ENCODE results near the gene DNMT3A. TPM values are rescaled to one million over a fixed set of nuclear protein-coding genes. Genes with fewer than 3 reads are reported as not detected.
A peak's percentile ranks its signal among the peaks of the same experiment; 100 is the strongest.

The DNMT3A gene
- total RNA-seq, 1 donor from 2014 or later: 8.3 TPM

GRCh38 chr2:25262288-25262687 is 79.4 kb downstream of the DNMT3A start:
- no peak for ATAC-seq
- no peak for DNase-seq (ENCODE audit: low spot score)

GRCh38 chr2:25259737-25260124 is 82.0 kb downstream of the DNMT3A start:
- no peak for DNase-seq (ENCODE audit: low spot score)
- ATAC-seq: no peak

DNA sequence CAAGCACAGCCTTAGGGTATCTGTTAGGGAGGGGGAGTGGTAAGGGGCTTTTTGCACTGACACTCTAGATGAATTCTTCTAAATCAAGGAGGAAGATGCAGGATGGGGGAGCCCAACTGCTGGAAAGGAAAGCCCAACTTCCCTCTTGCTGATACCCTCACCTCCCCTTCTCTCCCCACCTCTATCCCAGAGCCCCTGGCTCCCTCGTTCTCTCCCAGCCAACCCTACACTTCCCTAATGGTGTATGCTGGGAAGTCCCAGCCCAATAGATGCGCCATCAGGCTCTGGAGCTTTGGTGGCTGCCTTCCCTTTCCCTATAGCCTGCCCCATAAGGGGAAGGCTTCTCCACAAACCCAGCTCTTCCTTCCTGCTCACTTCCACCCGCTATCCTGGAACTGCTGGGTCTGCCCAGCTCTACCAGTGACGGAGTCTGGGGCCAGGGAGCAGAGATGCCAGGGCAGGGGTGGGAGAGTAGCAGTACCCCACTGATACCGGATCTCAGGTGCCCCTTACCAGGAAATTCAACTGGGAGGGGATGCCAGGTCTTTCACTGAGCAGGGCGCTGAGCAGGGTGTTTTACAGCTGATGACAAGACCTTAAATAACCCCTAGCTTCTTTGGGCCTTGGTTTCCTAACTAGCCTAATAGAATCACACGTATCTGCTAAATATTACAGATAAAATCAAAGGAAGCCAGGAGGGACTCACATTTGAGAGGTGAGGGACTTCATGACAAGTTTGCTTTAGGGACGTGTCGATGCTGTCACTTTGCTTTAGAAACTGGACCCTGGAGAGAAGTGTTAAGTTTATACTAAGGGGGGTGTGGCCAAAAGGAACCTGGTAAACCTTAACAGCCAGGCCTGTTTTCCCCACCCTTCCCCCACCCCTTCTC is 82.6 kb downstream of the DNMT3A start:
- no peak for ATAC-seq
- DNase-seq (ENCODE audit: low spot score): no peak

DNA sequence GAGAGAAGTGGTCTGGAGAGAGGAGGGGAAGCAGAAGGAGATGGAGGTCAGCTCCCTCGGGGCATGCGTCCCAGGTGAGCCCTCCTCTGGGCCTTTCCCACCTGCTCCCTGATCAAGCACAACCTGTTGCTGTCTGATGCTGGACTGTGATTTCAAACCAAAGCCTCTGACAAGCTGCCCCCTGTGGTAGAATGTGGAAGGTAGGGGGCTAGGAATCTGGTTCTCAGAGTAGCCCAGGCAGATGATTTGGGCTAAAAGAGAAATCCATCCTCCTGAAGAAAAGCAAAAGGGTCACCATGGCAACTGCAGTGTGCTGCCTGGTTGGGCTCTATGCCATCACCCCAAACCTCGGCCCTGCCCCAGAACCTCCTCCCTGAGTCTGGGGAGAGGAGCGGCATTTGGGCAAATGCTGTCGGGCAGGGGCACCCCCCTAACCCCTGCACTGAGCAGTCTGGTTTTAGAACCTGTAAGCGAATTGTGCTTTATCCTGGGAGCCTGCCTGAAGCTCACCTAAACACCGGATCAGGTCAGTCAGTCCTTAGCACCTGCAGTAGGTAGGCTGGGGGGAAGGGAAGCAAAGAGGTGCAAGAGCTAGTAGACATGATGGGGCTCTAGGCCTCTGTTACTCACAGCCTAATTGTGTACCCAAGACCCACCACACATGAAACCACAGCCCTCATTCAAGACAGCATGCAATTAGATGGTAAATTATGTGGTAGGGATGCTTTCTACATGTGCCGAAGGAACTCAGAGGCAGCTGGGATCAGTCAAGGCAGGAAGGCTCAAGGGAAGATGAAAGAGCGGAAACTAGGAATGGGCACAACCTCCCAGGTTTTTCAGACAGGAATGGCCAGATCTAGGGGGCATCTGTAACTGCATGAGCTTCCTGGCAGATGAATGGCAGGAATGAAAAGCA is 83.5 kb downstream of the DNMT3A start:
- no peak for ATAC-seq
- no peak for DNase-seq (ENCODE audit: low spot score)

DNA sequence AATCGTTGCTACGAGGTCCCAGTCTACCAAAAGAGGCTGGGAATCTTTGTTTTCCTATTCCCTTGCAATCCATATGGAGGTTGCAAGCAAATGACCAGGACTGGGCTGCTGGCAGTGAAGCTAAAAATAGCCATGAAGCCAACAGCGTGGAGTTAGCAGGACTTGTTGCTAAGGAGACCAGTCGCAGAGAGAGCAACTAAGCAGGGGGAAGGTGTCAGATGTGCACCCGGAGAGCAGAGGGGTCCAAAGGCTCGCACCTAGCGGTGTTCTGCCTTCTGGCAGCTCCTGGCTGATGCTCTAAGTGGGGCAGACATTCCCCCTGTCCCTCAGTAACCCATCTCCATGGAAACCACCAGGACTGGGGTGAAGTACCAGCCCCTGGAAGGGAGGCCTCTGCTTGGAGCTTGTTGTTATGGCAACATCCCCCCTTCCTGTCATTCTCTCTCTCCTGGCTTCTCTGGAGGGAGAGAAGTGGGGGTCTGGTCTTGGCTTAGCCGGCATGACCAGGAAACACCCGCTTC is 84.6 kb downstream of the DNMT3A start:
- no peak for DNase-seq (ENCODE audit: low spot score)
- no peak for ATAC-seq

GRCh38 chr2:25256488-25256875 is 85.2 kb downstream of the DNMT3A start:
- DNase-seq (ENCODE audit: low spot score) (no peak), ATAC-seq (no peak)

DNA sequence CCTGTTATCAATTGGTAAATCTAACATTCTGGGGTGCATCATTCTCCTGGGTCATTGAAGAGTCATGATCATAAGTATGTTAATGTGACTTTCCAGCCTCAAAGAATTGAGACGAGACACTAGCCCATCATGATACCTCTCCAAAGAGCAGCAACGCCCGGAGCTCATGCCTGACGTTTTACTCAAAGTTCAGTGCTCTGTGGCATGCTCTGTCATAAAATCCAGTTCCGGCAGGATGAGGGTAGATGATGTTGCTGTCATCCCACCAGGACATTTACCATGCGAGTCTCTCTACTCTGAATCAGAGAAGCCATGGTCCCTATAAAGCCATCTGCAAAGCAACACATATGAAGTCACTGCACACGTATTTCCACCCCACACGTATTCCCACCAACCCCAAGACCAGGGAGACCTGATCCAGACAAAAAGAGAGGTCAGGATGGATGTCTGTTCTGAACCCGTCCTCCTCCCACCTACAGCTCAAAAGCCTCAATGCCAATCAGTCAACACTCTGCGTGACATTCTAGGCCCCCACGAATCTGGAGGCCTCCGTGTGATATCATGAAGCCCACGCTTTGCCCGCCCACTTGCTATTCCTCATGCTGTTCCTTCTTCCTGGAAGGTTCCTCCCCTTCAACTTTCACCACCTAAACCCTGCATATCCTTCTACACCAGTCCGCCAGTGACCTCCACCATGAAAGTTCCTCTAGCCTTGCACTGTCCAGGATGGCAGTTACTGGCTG is 85.8 kb downstream of the DNMT3A start:
- DNase-seq (ENCODE audit: low spot score): no peak
- ATAC-seq: no peak

DNA sequence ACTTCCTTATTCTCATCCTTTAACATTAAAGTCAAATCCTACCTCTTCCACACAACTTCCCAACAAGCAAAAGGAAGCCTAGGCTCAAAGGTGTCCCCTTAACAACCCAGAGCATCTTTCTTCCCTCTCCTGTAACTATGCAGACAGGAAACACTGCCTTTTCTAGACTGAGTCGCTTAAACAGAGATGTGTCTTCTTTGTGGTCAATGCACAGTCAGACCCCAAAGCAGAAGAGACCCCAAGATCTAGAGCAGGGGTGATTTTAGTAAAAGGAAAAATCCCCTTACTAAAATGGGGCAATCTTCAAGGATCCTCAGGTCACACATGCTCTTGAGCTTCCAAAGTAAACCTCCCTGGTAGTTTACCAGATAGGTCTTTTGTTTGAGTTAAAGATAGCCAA is 86.8 kb downstream of the DNMT3A start:
- no peak for DNase-seq (ENCODE audit: low spot score)
- ATAC-seq: no peak

DNA sequence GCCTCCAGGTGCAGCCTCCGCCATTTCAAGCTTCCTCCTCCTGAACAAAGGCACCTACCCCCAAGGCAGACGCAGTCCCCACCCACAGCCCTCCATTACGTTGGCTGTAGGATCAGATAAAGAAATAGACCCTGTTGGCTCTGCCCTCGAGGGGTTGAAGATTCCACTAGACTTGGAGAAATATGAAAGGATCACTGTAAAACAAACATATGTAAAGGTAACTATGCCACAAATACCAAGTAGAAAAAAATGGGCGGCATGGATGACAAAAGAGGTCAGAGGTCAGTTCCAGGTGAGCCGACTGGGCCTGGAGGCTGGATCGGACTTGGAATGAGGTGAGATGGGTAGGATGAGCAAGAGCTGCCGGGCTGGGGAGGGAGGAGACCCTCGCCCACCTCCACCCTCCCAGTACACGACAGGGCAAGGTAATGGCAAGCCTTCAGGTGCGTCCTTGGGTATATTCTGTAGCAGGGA is 88.5 kb downstream of the DNMT3A start:
- no peak for DNase-seq (ENCODE audit: low spot score)

GRCh38 chr2:25252291-25253152 is 89.2 kb downstream of the DNMT3A start:
- peak; percentile 64 for DNase-seq (ENCODE audit: low spot score)
- peak; percentile 70 for ATAC-seq

More for the DNA sequence above, 88.5 kb downstream of the DNMT3A start:
- ATAC-seq: no peak

GRCh38 chr2:25251422-25252273 is 90.1 kb downstream of the DNMT3A start:
- ATAC-seq: peak; percentile 57
- peak; percentile 58 for DNase-seq (ENCODE audit: low spot score)

DNA sequence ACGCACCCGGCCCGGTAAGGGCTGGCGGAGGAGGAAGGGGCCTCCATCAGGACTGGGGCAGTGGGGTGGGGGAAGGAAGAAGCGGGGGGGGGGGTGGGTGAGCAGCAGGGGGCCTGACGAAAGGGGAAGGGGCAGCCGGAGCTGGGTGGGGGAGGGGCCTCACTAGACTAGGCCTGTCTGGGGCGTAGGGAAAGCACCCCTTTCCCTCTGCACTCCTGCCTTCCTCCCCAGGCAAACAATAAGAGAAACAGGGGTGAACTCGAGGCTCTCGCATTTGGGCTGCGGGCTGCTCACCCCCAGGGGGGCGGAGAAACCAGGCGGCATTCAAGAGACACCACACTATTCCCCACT is 90.7 kb downstream of the DNMT3A start:
- ATAC-seq (no peak), DNase-seq (ENCODE audit: low spot score) (no peak)

DNA sequence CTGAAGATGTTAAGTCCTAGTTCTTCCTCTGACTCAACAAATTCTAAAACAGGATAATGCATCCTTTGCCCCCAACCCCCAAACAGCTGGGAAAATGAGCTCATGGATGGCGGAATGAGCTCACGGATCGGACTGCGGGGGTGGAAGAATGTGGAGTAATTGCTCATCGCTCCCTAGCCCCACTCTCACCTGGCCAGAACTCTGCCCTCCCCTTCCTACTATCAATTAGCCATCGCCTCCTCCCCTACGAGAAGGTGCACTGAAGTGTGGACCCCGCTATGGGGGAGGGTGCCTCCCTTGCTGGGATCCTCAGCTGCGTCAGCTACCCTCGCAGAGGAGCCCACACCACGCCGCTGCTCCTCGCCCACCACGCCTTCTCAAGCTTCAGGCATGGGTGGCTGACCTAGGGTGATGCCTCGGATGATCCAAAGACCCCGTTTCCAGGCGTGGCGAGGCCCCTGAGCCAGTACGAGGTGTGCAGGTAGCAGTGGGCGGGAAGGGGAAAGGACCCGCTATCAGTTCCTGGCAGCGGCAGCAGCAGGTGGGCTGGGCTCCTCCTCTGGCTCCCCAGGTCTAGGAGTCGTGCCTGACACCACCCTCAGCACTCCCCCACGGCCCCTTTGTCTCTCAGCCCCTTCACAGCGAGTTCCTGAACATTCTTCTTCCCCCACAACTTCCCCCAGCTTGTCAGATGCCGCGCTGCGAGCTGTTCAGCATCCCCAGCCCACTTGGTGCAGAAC is 91.2 kb downstream of the DNMT3A start:
- ATAC-seq: no peak
- DNase-seq (ENCODE audit: low spot score): no peak

DNA sequence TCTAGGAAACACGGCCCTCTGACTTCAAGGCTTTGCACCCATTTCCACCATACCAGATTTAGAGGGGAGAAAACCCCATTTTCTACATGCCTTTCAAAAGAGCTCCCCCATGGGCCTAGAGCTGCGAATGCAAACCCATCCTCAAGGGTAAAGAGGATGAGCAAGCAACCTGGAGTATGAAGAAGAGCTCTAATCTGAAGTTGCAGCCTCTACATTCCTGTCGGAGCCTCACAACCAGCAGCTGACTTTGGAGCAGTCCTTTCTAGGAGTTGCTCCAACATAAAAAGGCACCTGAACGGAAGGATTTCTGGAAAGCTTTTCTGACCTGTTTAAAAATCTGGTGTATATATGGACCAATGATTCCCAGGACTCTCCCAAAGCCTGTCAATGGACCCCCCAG is 91.9 kb downstream of the DNMT3A start:
- DNase-seq (ENCODE audit: low spot score) (no peak), ATAC-seq (no peak)

- no peak for DNase-seq (ENCODE audit: low spot score)
These were observed 93.8 kb downstream of the DNMT3A start for GRCh38 chr2:25247792-25248512.

DNA sequence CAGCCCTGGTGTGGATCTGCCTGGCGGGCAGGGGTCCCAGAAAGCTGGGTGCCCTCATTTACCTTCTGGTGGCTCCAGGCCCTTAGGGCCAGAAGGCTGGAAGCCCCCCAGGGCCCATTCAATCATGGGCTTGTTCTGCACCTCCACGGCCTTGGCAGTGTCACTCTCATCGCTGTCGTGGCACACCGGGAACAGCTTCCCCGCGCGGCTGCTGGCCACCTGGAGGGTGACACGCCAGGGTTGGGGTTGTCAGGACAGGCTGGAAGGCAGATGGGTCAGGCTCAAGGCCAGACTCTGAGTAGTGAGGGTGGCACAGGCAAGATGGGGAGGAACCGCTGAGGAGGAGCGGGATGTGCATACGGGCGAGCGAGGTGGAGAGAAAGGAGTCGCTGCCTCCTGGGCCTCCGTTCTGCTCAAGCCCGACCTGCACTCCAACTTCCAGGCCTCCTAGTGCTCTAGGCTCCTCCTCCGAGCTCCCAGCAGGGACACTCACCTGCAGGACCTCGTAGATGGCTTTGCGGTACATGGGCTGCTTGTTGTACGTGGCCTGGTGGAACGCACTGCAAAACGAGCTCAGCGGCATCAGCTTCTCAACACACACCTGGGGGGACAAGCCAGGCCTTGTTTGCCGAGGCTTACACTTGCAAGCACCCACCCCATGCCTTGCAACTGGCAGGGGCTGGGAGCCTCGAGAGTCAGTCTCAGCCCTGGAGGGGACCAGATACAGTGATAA is 95.0 kb downstream of the DNMT3A start:
- DNase-seq (ENCODE audit: low spot score) (no peak), ATAC-seq (no peak)

More at GRCh38 chr2:25247792-25248512, 93.8 kb downstream of the DNMT3A start:
- no peak for ATAC-seq

DNA sequence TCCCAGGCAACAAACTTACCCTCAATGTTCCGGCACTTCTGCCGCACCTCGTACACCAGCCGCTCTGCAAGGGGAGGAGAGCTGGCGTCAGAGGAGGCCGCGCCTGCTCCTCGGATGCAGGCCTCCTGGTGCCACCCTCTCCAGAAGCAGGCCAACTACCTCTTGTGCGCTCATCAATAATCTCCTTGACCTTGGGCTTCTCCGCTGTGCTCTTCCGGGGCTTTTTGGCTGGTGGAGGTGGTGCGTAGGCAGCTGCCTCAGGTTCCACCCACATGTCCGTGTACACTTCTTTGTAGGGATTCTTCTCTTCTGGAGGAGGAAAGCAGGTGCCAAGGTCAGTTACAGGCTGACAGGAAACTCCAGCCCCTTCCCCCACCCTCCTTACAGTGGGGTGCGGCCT is 95.7 kb downstream of the DNMT3A start:
- DNase-seq (ENCODE audit: low spot score): no peak
- no peak for ATAC-seq

Measured in left lobe of liver (tissue), 2 donors.